Loucy (cell line): ENCODE data around the gene FYN.

Experiments used
- H2AFZ ChIP-seq: fragments of 200-600 bp; sonication (generic); 2 replicates; pipeline ENCODE4 v1.6.0; 2016; ENCODE audit warnings: antibody characterized with exemption, mild to moderate bottlenecking, low read length, moderate library complexity
- H3F3A ChIP-seq: fragments of 200-600 bp; 2 replicates; pipeline ENCODE4 v1.6.0; 2016; ENCODE audit warnings: antibody characterized with exemption, low read depth, mild to moderate bottlenecking
- H3K27me3 ChIP-seq: fragments of 200-600 bp; sonication (generic); 2 replicates; pipeline ENCODE4 v1.6.1; 2014; ENCODE audit warnings: low read length, mild to moderate bottlenecking; ENCODE audit not compliant: insufficient read depth, poor library complexity, severe bottlenecking
- H3K36me3 ChIP-seq: fragments of 200-600 bp; sonication (generic); 2 replicates; pipeline ENCODE4 v1.6.1; 2016; ENCODE audit warnings: low read length; ENCODE audit not compliant: insufficient read depth
- H3K4me1 ChIP-seq: fragments of 200-600 bp; sonication (generic); 2 replicates; pipeline ENCODE4 v1.5.1; 2014; ENCODE audit warnings: low read length, mild to moderate bottlenecking; ENCODE audit not compliant: insufficient read depth, poor library complexity, severe bottlenecking
- H3K4me2 ChIP-seq: fragments of 200-600 bp; sonication (generic); 2 replicates; pipeline ENCODE4 v1.6.0; 2014; ENCODE audit warnings: antibody characterized with exemption, low read length, low read depth, mild to moderate bottlenecking; ENCODE audit not compliant: poor library complexity, severe bottlenecking
- H3K4me3 ChIP-seq: fragments of 200-600 bp; sonication (generic); 2 replicates; pipeline ENCODE4 v1.5.1; 2014; ENCODE audit warnings: low read length, mild to moderate bottlenecking, mixed read lengths; ENCODE audit not compliant: poor library complexity, severe bottlenecking
- H3K79me2 ChIP-seq: fragments of 200-600 bp; sonication (generic); 2 replicates; pipeline ENCODE4 v1.6.1; 2014; ENCODE audit warnings: low read length; ENCODE audit not compliant: insufficient read depth
- H3K9ac ChIP-seq: fragments of 200-600 bp; sonication (generic); 2 replicates; pipeline ENCODE4 v1.6.0; 2014; ENCODE audit warnings: mild to moderate bottlenecking, low read depth, low read length, moderate library complexity; ENCODE audit not compliant: poor library complexity, severe bottlenecking
- H3K9me2 ChIP-seq: fragments of 200-600 bp; sonication (generic); replicated peaks from 2 replicates; pipeline ENCODE4 v1.6.1; 2016; ENCODE audit warnings: low read depth, low read length, mixed read lengths
- H3K9me3 ChIP-seq: fragments of 200-600 bp; sonication (generic); 2 replicates; pipeline ENCODE4 v1.6.1; 2014; ENCODE audit warnings: mild to moderate bottlenecking, antibody characterized with exemption, low read length, low read depth; ENCODE audit not compliant: insufficient read depth
- H4K20me1 ChIP-seq: fragments of 200-600 bp; sonication (generic); 2 replicates; pipeline ENCODE4 v1.6.0; 2014; ENCODE audit warnings: antibody characterized with exemption, low read length, mild to moderate bottlenecking; ENCODE audit not compliant: insufficient read depth, poor library complexity, severe bottlenecking
- EZH2phosphoT487 ChIP-seq: fragments of 200-600 bp; IDR thresholded peaks from 2 replicates; pipeline ENCODE4 v1.6.1; 2018; ENCODE audit warnings: antibody characterized with exemption, mild to moderate bottlenecking, moderate library complexity, borderline replicate concordance
- TF ChIP-seq, protein P1 (sequence below): fragments of 200-600 bp; sonication (generic); conservative IDR thresholded peaks from 2 replicates; pipeline ENCODE4 v1.5.1; 2014; ENCODE audit warnings: mild to moderate bottlenecking, antibody characterized with exemption, low read length

The FYN gene

DNA sequence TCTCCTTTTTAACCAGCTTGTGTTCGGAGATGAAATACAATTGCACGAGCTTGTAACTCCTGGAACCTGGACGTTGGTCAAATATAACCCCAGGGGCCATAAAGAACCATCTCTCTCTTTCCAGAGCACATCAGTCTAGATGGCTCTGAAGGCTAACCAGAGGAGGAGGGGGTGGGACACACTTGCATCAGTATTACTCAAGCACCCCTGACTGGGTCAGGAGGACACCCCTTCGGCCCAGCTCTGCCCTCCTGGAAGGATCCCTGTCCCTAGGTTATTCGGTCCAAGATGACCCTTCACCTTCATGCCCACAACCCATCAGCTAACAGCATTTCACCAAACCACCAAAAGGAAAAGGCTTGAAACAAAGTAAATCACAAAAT lies 67.1 kb downstream of the FYN start:
- H3K4me3 ChIP-seq = no peak overlapping the region
- peak overlapping the region; percentile 39 for H3K4me2 ChIP-seq
- H3F3A ChIP-seq = 0 out of 2 replicates have a peak, but pooled peaks cover 3% of the 10 kb centered on the region
- peaks cover 85% of the 10 kb centered on the region for H3K79me2 ChIP-seq
- no peaks in the 10 kb centered on the region for H3K9me2 ChIP-seq
- TF ChIP-seq, protein P1, sequence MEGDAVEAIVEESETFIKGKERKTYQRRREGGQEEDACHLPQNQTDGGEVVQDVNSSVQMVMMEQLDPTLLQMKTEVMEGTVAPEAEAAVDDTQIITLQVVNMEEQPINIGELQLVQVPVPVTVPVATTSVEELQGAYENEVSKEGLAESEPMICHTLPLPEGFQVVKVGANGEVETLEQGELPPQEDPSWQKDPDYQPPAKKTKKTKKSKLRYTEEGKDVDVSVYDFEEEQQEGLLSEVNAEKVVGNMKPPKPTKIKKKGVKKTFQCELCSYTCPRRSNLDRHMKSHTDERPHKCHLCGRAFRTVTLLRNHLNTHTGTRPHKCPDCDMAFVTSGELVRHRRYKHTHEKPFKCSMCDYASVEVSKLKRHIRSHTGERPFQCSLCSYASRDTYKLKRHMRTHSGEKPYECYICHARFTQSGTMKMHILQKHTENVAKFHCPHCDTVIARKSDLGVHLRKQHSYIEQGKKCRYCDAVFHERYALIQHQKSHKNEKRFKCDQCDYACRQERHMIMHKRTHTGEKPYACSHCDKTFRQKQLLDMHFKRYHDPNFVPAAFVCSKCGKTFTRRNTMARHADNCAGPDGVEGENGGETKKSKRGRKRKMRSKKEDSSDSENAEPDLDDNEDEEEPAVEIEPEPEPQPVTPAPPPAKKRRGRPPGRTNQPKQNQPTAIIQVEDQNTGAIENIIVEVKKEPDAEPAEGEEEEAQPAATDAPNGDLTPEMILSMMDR = no peak
- TF ChIP-seq EZH2phosphoT487 = no peak
- no peaks in the 10 kb centered on the region for H3K9me3 ChIP-seq
- no peaks in the 10 kb centered on the region for H3K27me3 ChIP-seq
- H2AFZ ChIP-seq = no peak overlapping the region
- H4K20me1 ChIP-seq = peaks cover 7% of the 10 kb centered on the region
- H3K36me3 ChIP-seq = peaks cover 12% of the 10 kb centered on the region; the same call in 1 of the 2 replicates
- peaks cover 51% of the 10 kb centered on the region for H3K4me1 ChIP-seq
- H3K9ac ChIP-seq = peak overlapping the region; percentile 9

DNA sequence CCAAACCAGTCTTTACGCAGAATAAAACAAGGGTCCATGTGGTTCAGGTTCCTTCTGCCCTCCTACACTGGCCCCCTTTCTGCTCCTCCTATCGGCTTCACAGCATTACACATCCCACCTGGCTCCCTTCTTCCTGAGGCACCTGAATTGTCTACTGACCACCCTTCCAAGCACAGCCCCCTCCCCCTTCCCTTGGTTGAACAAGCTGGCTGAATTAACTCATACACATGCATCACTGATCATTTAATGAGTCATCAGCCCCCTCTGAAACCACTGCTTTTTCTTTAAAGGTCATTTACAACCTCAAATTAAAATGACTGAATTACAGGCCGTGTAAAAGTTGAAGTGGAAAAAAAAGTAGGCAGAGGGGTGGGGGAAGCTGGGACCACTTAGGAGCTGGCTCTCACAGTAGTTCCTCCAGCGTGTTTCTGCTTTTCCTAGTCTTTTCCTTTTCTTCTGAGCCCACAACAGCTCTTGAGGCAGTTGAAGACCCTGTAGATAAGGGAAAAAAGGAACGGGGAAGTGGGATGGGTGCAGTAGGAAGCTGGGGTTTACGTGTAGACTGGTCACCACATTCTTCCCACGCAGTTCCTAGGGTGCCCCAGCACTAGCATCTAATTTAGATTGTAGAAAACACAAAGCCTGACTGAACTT lies 67.6 kb downstream of the FYN start:
- H3K9ac ChIP-seq = peak overlapping the region; percentile 9
- peaks cover 12% of the 10 kb centered on the region; the same call in 1 of the 2 replicates for H3K36me3 ChIP-seq
- H3K27me3 ChIP-seq = no peaks in the 10 kb centered on the region
- no peak overlapping the region for H2AFZ ChIP-seq
- peak overlapping the region; percentile 39 for H3K4me2 ChIP-seq
- no peaks in the 10 kb centered on the region for H3K9me2 ChIP-seq
- peaks cover 7% of the 10 kb centered on the region for H4K20me1 ChIP-seq
- H3K79me2 ChIP-seq = peaks cover 85% of the 10 kb centered on the region
- no peak overlapping the region for H3K4me3 ChIP-seq
- H3F3A ChIP-seq = 0 out of 2 replicates have a peak, but pooled peaks cover 3% of the 10 kb centered on the region
- TF ChIP-seq, protein P1 = no peak
- TF ChIP-seq EZH2phosphoT487 = no peak
- peaks cover 46% of the 10 kb centered on the region for H3K4me1 ChIP-seq
- H3K9me3 ChIP-seq = no peaks in the 10 kb centered on the region

DNA sequence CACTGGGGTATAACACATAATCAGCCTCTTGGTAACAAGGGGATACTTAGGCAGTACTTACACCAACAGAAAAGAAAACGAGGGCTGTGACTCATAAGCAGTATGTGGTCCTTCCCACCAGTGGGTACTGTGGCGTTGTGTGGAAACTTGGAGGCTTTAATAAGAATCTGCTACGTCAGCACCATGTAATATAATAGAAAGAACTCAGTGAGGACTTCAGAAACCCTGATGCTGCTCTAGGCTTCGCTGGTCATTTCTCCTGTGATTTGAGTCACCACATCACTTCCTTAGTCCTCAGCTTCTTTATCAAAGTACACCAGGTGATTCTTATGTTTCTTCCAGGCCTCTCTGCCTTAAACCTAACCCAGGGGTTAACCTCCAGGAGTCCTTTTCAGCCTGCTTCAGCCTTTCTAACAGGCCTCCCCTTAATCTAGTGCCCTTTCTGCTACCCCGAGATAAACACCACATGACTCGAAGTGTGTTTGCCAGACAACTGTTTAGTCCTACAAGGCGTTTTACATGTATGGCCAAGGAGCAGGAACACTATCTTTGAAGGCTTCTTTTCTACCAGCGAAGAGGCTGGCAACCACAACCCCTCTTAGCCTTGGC lies 68.5 kb downstream of the FYN start:
- Histone ChIP-seq H3K9me3 (no peaks in the 10 kb centered on the region), H3K27me3 (no peaks in the 10 kb centered on the region), H3K4me1 (peaks cover 37% of the 10 kb centered on the region), H2AFZ (no peak overlapping the region), H3K4me3 (no peak overlapping the region), H3K9ac (no peak overlapping the region), H4K20me1 (peaks cover 7% of the 10 kb centered on the region), H3K79me2 (peaks cover 85% of the 10 kb centered on the region), H3K36me3 (peaks cover 12% of the 10 kb centered on the region; the same call in 1 of the 2 replicates), H3K9me2 (no peaks in the 10 kb centered on the region), H3F3A (0 out of 2 replicates have a peak, but pooled peaks cover 3% of the 10 kb centered on the region), H3K4me2 (peak overlapping the region; percentile 39)
- TF ChIP-seq, protein P1 = peak; percentile 28; the same call in 1 of the 2 replicates
- TF ChIP-seq EZH2phosphoT487 = no peak
